ENCODE results near the gene PEF1.

The PEF1 gene

GRCh38 chr1:31665234-31665878 lies 20.7 kb upstream of the PEF1 start:
- DNase-seq = no peak
- Histone ChIP-seq H3K27ac (ENCODE audit: insufficient read depth, low read length, poor library complexity, severe bottlenecking) (no peak overlapping the region), H3K4me1 (ENCODE audit: control insufficient read depth, insufficient read depth, low read length, poor library complexity, severe bottlenecking) (peaks cover 6% of the 10 kb centered on the region), H3K4me3 (ENCODE audit: insufficient read depth, low read depth, low read length, poor library complexity, severe bottlenecking) (no peak overlapping the region), H3K9me3 (ENCODE audit: control insufficient read depth, low read length) (no peaks in the 10 kb centered on the region), H3K27me3 (replicated peaks; ENCODE audit: control insufficient read depth, insufficient read depth, low read length, poor library complexity, severe bottlenecking) (no peaks in the 10 kb centered on the region), H3K36me3 (ENCODE audit: control insufficient read depth, insufficient read depth, low read length) (no peaks in the 10 kb centered on the region)

GRCh38 chr1:31664528-31664927 lies 19.9 kb upstream of the PEF1 start:
- H3K4me1 ChIP-seq (ENCODE audit: control insufficient read depth, insufficient read depth, low read length, poor library complexity, severe bottlenecking) = no peaks in the 10 kb centered on the region

GRCh38 chr1:31663622-31664452 lies 19.2 kb upstream of the PEF1 start:
- peak; percentile 33 to 47 (median 36) for DNase-seq
- no peaks in the 10 kb centered on the region for H3K27me3 ChIP-seq (replicated peaks; ENCODE audit: control insufficient read depth, insufficient read depth, low read length, poor library complexity, severe bottlenecking)
- H3K9me3 ChIP-seq (ENCODE audit: control insufficient read depth, low read length) = no peaks in the 10 kb centered on the region
- H3K27ac ChIP-seq (ENCODE audit: insufficient read depth, low read length, poor library complexity, severe bottlenecking) = no peak overlapping the region
- no peak overlapping the region for H3K4me3 ChIP-seq (ENCODE audit: insufficient read depth, low read depth, low read length, poor library complexity, severe bottlenecking)
- H3K36me3 ChIP-seq (ENCODE audit: control insufficient read depth, insufficient read depth, low read length) = no peaks in the 10 kb centered on the region
- H3K4me1 ChIP-seq (ENCODE audit: control insufficient read depth, insufficient read depth, low read length, poor library complexity, severe bottlenecking) = no peaks in the 10 kb centered on the region

More at GRCh38 chr1:31664528-31664927, 19.9 kb upstream of the PEF1 start:
- H3K27me3 ChIP-seq (replicated peaks; ENCODE audit: control insufficient read depth, insufficient read depth, low read length, poor library complexity, severe bottlenecking) = no peaks in the 10 kb centered on the region
- DNase-seq = no peak
- no peaks in the 10 kb centered on the region for H3K36me3 ChIP-seq (ENCODE audit: control insufficient read depth, insufficient read depth, low read length)
- H3K4me3 ChIP-seq (ENCODE audit: insufficient read depth, low read depth, low read length, poor library complexity, severe bottlenecking) = no peak overlapping the region
- no peaks in the 10 kb centered on the region for H3K9me3 ChIP-seq (ENCODE audit: control insufficient read depth, low read length)
- H3K27ac ChIP-seq (ENCODE audit: insufficient read depth, low read length, poor library complexity, severe bottlenecking) = no peak overlapping the region

- no peak for DNase-seq
Measured at GRCh38 chr1:31662463-31662862, 17.8 kb upstream of the PEF1 start.

GRCh38 chr1:31661856-31662255 lies 17.2 kb upstream of the PEF1 start:
- H3K36me3 ChIP-seq (ENCODE audit: control insufficient read depth, insufficient read depth, low read length) = no peaks in the 10 kb centered on the region
- DNase-seq = no peak

More at GRCh38 chr1:31662463-31662862, 17.8 kb upstream of the PEF1 start:
- no peaks in the 10 kb centered on the region for H3K4me1 ChIP-seq (ENCODE audit: control insufficient read depth, insufficient read depth, low read length, poor library complexity, severe bottlenecking)
- H3K36me3 ChIP-seq (ENCODE audit: control insufficient read depth, insufficient read depth, low read length) = no peaks in the 10 kb centered on the region
- no peak overlapping the region for H3K4me3 ChIP-seq (ENCODE audit: insufficient read depth, low read depth, low read length, poor library complexity, severe bottlenecking)
- no peaks in the 10 kb centered on the region for H3K27me3 ChIP-seq (replicated peaks; ENCODE audit: control insufficient read depth, insufficient read depth, low read length, poor library complexity, severe bottlenecking)
- H3K9me3 ChIP-seq (ENCODE audit: control insufficient read depth, low read length) = no peaks in the 10 kb centered on the region
- H3K27ac ChIP-seq (ENCODE audit: insufficient read depth, low read length, poor library complexity, severe bottlenecking) = no peak overlapping the region

GRCh38 chr1:31660871-31661455 lies 16.3 kb upstream of the PEF1 start:
- no peaks in the 10 kb centered on the region for H3K27me3 ChIP-seq (replicated peaks; ENCODE audit: control insufficient read depth, insufficient read depth, low read length, poor library complexity, severe bottlenecking)
- H3K36me3 ChIP-seq (ENCODE audit: control insufficient read depth, insufficient read depth, low read length) = no peaks in the 10 kb centered on the region
- no peak for DNase-seq
- H3K4me3 ChIP-seq (ENCODE audit: insufficient read depth, low read depth, low read length, poor library complexity, severe bottlenecking) = no peak overlapping the region
- H3K27ac ChIP-seq (ENCODE audit: insufficient read depth, low read length, poor library complexity, severe bottlenecking) = no peak overlapping the region
- no peaks in the 10 kb centered on the region for H3K9me3 ChIP-seq (ENCODE audit: control insufficient read depth, low read length)
- no peaks in the 10 kb centered on the region for H3K4me1 ChIP-seq (ENCODE audit: control insufficient read depth, insufficient read depth, low read length, poor library complexity, severe bottlenecking)

More at GRCh38 chr1:31661856-31662255, 17.2 kb upstream of the PEF1 start:
- Histone ChIP-seq H3K27ac (ENCODE audit: insufficient read depth, low read length, poor library complexity, severe bottlenecking) (no peak overlapping the region), H3K9me3 (ENCODE audit: control insufficient read depth, low read length) (no peaks in the 10 kb centered on the region), H3K27me3 (replicated peaks; ENCODE audit: control insufficient read depth, insufficient read depth, low read length, poor library complexity, severe bottlenecking) (no peaks in the 10 kb centered on the region), H3K4me1 (ENCODE audit: control insufficient read depth, insufficient read depth, low read length, poor library complexity, severe bottlenecking) (no peaks in the 10 kb centered on the region), H3K4me3 (ENCODE audit: insufficient read depth, low read depth, low read length, poor library complexity, severe bottlenecking) (no peak overlapping the region)

GRCh38 chr1:31659889-31660288 lies 15.2 kb upstream of the PEF1 start:
- no peak overlapping the region for H3K27ac ChIP-seq (ENCODE audit: insufficient read depth, low read length, poor library complexity, severe bottlenecking)
- no peak for DNase-seq
- H3K4me1 ChIP-seq (ENCODE audit: control insufficient read depth, insufficient read depth, low read length, poor library complexity, severe bottlenecking) = no peaks in the 10 kb centered on the region
- no peaks in the 10 kb centered on the region for H3K9me3 ChIP-seq (ENCODE audit: control insufficient read depth, low read length)
- no peaks in the 10 kb centered on the region for H3K27me3 ChIP-seq (replicated peaks; ENCODE audit: control insufficient read depth, insufficient read depth, low read length, poor library complexity, severe bottlenecking)
- H3K36me3 ChIP-seq (ENCODE audit: control insufficient read depth, insufficient read depth, low read length) = no peaks in the 10 kb centered on the region
- H3K4me3 ChIP-seq (ENCODE audit: insufficient read depth, low read depth, low read length, poor library complexity, severe bottlenecking) = no peak overlapping the region

GRCh38 chr1:31658721-31659120 lies 14.0 kb upstream of the PEF1 start:
- Histone ChIP-seq H3K27ac (ENCODE audit: insufficient read depth, low read length, poor library complexity, severe bottlenecking) (no peak overlapping the region), H3K9me3 (ENCODE audit: control insufficient read depth, low read length) (no peaks in the 10 kb centered on the region), H3K36me3 (ENCODE audit: control insufficient read depth, insufficient read depth, low read length) (no peaks in the 10 kb centered on the region), H3K4me3 (ENCODE audit: insufficient read depth, low read depth, low read length, poor library complexity, severe bottlenecking) (no peak overlapping the region), H3K27me3 (replicated peaks; ENCODE audit: control insufficient read depth, insufficient read depth, low read length, poor library complexity, severe bottlenecking) (no peaks in the 10 kb centered on the region), H3K4me1 (ENCODE audit: control insufficient read depth, insufficient read depth, low read length, poor library complexity, severe bottlenecking) (no peaks in the 10 kb centered on the region)
- no peak for DNase-seq

GRCh38 chr1:31657972-31658510 lies 13.4 kb upstream of the PEF1 start:
- H3K36me3 ChIP-seq (ENCODE audit: control insufficient read depth, insufficient read depth, low read length) = no peaks in the 10 kb centered on the region
- H3K9me3 ChIP-seq (ENCODE audit: control insufficient read depth, low read length) = no peaks in the 10 kb centered on the region
- no peaks in the 10 kb centered on the region for H3K4me1 ChIP-seq (ENCODE audit: control insufficient read depth, insufficient read depth, low read length, poor library complexity, severe bottlenecking)
- H3K27ac ChIP-seq (ENCODE audit: insufficient read depth, low read length, poor library complexity, severe bottlenecking) = no peak overlapping the region
- H3K4me3 ChIP-seq (ENCODE audit: insufficient read depth, low read depth, low read length, poor library complexity, severe bottlenecking) = no peak overlapping the region
- no peak for DNase-seq
- H3K27me3 ChIP-seq (replicated peaks; ENCODE audit: control insufficient read depth, insufficient read depth, low read length, poor library complexity, severe bottlenecking) = no peaks in the 10 kb centered on the region

Measured in effector memory CD4-positive, alpha-beta T cell (primary cell).